ENCODE measurements around the gene ZNF419. TPM values are rescaled to one million over a fixed set of nuclear protein-coding genes. Genes with fewer than 3 reads are reported as not detected.

ZNF419 gene
- total and polyA plus RNA-seq, 2 donors (not counting 3 experiments of a cell fraction or from before 2014, with no cell fraction given) = 6.3 to 6.4 TPM

GRCh38 chr19:57466489-57466888 lies 21.1 kb upstream of the ZNF419 start:
- Histone ChIP-seq H3K79me2 (ENCODE audit: control insufficient read depth, insufficient read depth, low read length) (no peaks in the 10 kb centered on the region), H3K4me1 (ENCODE audit: control insufficient read depth, extremely low read depth, insufficient read depth, low read length) (no peaks in the 10 kb centered on the region), H3K27me3 (ENCODE audit: control insufficient read depth in 2 of 2, insufficient read depth in 2 of 2, low read length in 2 of 2) (no peaks in the 10 kb centered on the region), H3K36me3 (ENCODE audit: control insufficient read depth in 2 of 2, extremely low read depth in 1 of 2, insufficient read depth in 2 of 2, low read length in 2 of 2) (no peaks in the 10 kb centered on the region), H3K9ac (replicated peaks; ENCODE audit: extremely low read depth, insufficient read depth, low read length) (no peak overlapping the region), H3K9me3 (replicated peaks; ENCODE audit: control insufficient read depth, insufficient read depth, low read length) (peaks cover 2% of the 10 kb centered on the region), H3K9me1 (replicated peaks; ENCODE audit: control insufficient read depth, extremely low read depth, insufficient read depth, low read length) (no peaks in the 10 kb centered on the region), H4K20me1 (replicated peaks; ENCODE audit: control insufficient read depth, extremely low read depth, insufficient read depth, low read length) (no peaks in the 10 kb centered on the region), H2AFZ (ENCODE audit: low read depth, low read length) (no peak overlapping the region), H3K4me3 (replicated peaks in 1 of 3; ENCODE audit: insufficient read depth in 1 of 3, low read depth in 1 of 3, low read length in 3 of 3) (no peak overlapping the region), H3K4me2 (ENCODE audit: insufficient read depth, low read length) (no peak overlapping the region), H3K27ac (ENCODE audit: insufficient read depth, low read depth, low read length) (no peak overlapping the region)
- TF ChIP-seq MYC (IDR thresholded peaks at IDR 0.05; ENCODE audit: low read depth, low read length) (no peak), POLR2A (IDR thresholded peaks at IDR 0.05; ENCODE audit: low read depth, low read length) (no peak), POLR2AphosphoS5 (IDR thresholded peaks at IDR 0.05; ENCODE audit: insufficient read depth, low read depth, low read length) (no peak), MAX (IDR thresholded peaks at IDR 0.05; ENCODE audit: insufficient read depth, insufficient read length) (no peak), EZH2 (IDR thresholded peaks at IDR 0.05; ENCODE audit: borderline replicate concordance, low read depth, low read length, severe bottlenecking) (no peak), GATA2 (IDR thresholded peaks at IDR 0.05; ENCODE audit: insufficient read depth, insufficient read length, low read depth, low read length) (no peak), JUN (IDR thresholded peaks at IDR 0.05; ENCODE audit: borderline replicate concordance, insufficient read depth, insufficient read length, low read depth) (no peak), CTCF (IDR thresholded peaks at IDR 0.05; ENCODE audit: extremely low read depth in 1 of 2, insufficient read depth in 1 of 2, low read depth in 1 of 2, low read length in 2 of 2) (no peak), FOS (IDR thresholded peaks at IDR 0.05; ENCODE audit: borderline replicate concordance, insufficient read depth, low read length) (no peak)
- no peak for FAIRE-seq
- DNase-seq (ENCODE audit: low read depth, low spot score) = no peak
- CTCF ChIA-PET = no interaction called here
- POLR2A ChIA-PET = no interaction called here
- dilution Hi-C loops (cut with MboI; ENCODE audit: extremely low pct_ligation_motif_present, low sequenced_read_pairs) = no loop called here
- intact Hi-C loops (cut with micrococcal nuclease) = no loop called here
- BruUV-seq (replicated peaks) = no TSS peak
